IPS DF 6.9 (cell line): ENCODE data around the gene KDM4C.

Experiments used
- DNase-seq: peaks from one replicate; pipeline ENCODE4 v3.0.0-alpha.2; 2013; ENCODE audit warnings: low read depth, low spot score
- H3K27ac ChIP-seq: one replicate; pipeline ENCODE4 v1.5.1; 2013; ENCODE audit warnings: low read length, control low read depth
- H3K27me3 ChIP-seq: 2 replicates; pipeline ENCODE4 v1.6.1; 2013; ENCODE audit warnings: mild to moderate bottlenecking, low read length; ENCODE audit not compliant: control insufficient read depth, insufficient read depth
- H3K36me3 ChIP-seq: 2 replicates; pipeline ENCODE4 v1.6.1; 2013; ENCODE audit warnings: low read length; ENCODE audit not compliant: control insufficient read depth, insufficient read depth
- H3K4me1 ChIP-seq: 2 replicates; pipeline ENCODE4 v1.6.1; 2013; ENCODE audit warnings: low read length; ENCODE audit not compliant: control insufficient read depth, insufficient read depth
- H3K4me3 ChIP-seq: 2 replicates; pipeline ENCODE4 v1.5.1; 2013; ENCODE audit warnings: mild to moderate bottlenecking, low read length
- H3K9me3 ChIP-seq: 2 replicates; pipeline ENCODE4 v1.6.1; 2013; ENCODE audit warnings: low read length, inconsistent platforms; ENCODE audit not compliant: control insufficient read depth, insufficient read depth
- WGBS: extraction: QIAGEN DNeasy Blood & Tissue Kit; methylation state at CpG from one replicate; pipeline ENCODE4 v1.1.7; 2013; ENCODE audit warnings: mixed read lengths, missing lambda C conversion rate; ENCODE audit not compliant: insufficient read length, insufficient coverage; 5-methylcytosine and 5-hydroxymethylcytosine counted together

The KDM4C gene

DNA sequence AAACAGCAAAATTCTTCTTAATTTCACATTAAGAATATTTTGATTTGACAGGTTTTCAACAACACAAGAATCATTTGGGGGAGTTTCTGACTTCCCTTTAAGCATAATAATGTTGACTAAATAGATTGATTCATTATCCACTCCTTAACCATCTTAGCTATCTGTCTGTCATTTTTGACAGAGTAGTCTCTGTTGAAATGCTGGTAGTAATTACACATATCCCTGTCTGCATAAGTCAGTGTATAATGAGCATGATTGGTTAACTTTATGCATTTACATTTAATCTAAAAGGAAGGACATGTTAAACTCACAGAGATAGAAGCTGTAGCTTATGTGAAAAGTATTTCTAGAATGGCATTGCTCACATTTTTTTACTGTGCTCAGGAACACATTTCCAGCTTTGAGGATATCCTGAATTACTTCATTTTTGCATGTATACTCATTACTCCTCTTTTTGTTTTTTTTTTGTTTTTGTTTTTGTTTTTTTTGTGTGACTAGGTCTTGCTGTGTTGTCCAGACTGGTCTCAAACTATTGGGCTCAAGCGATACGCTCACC, 385.9 kb downstream of the KDM4C start:
- Histone ChIP-seq H3K27me3 (no peaks in the 10 kb centered on the region), H3K4me1 (no peaks in the 10 kb centered on the region)

DNA sequence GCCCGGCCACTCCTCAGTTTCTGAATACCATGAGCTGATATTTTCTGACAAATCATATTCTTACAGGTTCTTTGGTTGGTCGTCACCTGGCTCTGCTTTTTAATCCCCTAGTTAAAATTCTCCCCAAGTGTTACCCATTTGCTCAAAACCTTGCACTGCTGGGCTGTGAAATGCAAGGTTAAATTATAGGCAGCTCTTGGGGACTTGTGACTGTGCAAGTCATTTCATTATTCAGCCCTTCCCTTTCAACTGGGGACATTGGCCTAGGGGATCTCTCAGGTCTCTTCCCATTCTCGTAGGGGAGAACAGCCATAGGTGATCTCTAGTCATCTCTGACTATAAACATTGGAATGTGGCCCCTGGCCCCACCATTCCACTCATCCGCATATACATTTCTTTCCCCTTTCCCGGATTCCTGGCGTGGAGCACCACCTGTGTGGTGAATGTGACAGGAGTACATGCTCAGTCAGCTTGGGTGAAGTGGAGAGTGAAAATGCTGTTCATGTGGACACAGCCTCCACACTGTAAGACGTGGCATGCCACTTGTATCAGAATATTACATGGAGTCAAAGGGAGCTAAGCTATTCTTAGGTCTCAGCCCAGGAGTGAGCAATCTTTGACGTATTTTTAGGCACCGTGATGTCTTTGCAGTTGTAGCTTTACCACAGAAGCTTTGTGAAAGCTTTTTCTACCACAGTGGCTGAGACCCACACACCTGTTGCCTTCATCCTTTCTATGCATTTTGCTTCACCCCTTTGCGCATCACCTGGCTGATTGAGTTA, 386.7 kb downstream of the KDM4C start:
- Histone ChIP-seq H3K27ac (no peak overlapping the region), H3K36me3 (peaks cover 2% of the 10 kb centered on the region; the same call in 1 of the 2 replicates), H3K9me3 (no peaks in the 10 kb centered on the region), H3K4me1 (no peaks in the 10 kb centered on the region), H3K4me3 (no peak overlapping the region), H3K27me3 (no peaks in the 10 kb centered on the region)
- no CpG with 5 or more reads among the region's 10 CpGs for WGBS
- DNase-seq: no peak

More for the DNA sequence above, 385.9 kb downstream of the KDM4C start:
- WGBS: no CpG with 5 or more reads among the region's 2 CpGs
- DNase-seq: no peak
- Histone ChIP-seq H3K27ac (no peak overlapping the region), H3K9me3 (no peaks in the 10 kb centered on the region), H3K4me3 (no peak overlapping the region), H3K36me3 (peaks cover 2% of the 10 kb centered on the region; the same call in 1 of the 2 replicates)

DNA sequence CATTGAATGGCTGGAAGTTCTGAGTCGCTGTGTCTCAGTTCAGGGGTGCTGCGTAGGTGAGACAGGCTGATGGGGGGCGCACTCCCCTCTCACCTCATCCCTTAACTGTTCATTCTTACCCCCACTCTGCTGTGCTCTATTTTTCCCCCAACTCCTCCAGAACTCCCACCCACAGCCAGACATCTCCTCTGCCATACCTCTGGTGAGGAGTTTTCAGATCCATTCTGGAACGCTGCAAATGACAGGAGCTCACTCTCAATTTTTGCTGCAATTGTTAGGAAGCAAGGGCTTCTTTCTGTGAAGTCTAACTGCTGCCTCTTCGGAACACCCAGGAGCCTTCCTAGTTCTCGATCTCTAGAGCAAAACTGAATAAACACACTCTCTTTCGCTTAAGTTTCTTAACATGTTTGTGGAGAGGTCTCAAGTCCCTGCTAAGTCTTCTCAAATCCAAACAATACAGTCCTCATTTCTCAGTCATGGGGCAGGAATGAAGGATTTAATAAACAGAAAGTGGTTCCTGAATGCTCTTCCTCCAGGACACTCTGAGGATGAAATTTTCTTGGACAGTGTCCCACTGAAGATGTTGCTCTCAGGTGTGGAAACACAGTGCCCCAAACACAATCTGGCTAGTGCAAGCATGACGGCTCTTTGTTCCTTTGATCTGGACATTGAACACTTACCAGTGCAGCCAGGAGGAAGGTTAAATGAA, 387.7 kb downstream of the KDM4C start:
- no peak overlapping the region for H3K27ac ChIP-seq
- H3K4me1 ChIP-seq: no peaks in the 10 kb centered on the region
- no peak overlapping the region for H3K4me3 ChIP-seq
- peaks cover 2% of the 10 kb centered on the region; the same call in 1 of the 2 replicates for H3K36me3 ChIP-seq
- no peaks in the 10 kb centered on the region for H3K27me3 ChIP-seq
- no peaks in the 10 kb centered on the region for H3K9me3 ChIP-seq
- DNase-seq: no peak
- WGBS: no CpG with 5 or more reads among the region's 8 CpGs

DNA sequence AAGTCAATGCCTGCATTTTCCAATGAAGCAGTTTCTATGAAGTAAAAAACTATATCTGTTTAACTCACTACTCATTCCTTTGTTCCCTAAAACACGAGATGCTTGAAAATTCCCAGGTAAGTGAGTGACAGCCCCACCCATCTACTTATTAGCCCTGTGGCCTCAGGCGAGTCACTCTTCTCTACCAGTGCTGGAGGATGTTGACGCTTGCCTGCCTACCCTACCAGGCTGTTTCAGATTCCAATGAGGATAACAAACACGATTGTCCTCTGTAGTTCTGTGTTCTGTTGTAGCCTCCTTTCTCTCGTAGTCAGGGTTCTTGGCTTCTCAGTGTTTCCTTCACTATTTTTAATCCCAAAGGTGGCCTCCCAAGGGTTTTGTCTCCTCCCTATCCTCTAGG, 388.8 kb downstream of the KDM4C start:
- Histone ChIP-seq H3K4me1 (no peaks in the 10 kb centered on the region), H3K27ac (no peak overlapping the region), H3K36me3 (peaks cover 2% of the 10 kb centered on the region; the same call in 1 of the 2 replicates), H3K27me3 (no peaks in the 10 kb centered on the region), H3K9me3 (no peaks in the 10 kb centered on the region), H3K4me3 (no peak overlapping the region)
- no CpG with 5 or more reads among the region's 5 CpGs for WGBS
- DNase-seq: no peak

DNA sequence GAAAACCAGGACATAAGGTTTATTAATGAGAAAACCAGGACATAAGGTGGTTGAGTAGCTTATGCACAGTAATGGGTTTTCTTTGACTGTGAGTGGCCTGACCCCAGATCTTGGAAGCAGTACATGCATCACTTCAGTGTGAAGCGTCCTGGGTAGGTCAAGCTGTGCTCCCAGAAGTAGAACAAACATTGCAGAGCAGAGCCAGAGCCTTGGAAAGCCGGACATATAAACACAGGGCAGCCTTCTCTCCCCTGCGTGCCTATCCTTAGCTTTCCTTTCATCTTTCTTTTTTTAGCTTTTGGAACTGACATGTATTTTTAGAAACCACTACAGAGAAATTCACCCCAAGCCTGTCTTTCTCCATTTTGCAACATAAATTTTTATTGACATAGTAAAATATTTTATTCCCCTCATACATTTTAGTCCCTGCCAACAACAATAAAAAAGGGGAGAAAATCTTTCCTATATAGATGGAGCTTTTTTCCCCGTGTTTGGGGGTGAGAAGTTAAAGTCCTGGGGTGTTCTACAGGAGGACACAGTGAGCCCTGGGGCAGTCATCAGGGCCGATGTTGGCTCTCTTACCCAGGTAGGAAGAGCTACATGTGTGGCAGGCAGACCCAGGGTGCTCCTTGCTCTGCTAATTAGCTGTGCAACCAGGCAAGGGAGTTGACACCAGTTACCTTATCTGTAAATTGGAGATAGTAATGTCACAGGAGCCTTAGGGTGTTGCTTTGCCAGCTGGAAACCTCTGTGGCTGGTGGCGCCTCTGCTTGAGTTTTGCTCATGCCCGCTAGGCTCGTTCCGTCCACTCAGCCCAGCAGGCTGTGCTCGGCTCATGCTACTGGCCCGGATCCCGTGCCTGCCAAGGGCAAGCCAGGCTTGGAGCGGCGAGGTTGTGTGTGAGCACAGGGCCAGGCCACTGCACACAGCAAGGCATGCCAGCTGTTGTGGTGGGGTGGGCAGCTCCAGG, 389.6 kb downstream of the KDM4C start:
- Histone ChIP-seq H3K4me1 (no peaks in the 10 kb centered on the region), H3K27ac (no peak overlapping the region), H3K9me3 (no peaks in the 10 kb centered on the region), H3K36me3 (peaks cover 2% of the 10 kb centered on the region; the same call in 1 of the 2 replicates), H3K4me3 (no peak overlapping the region), H3K27me3 (no peaks in the 10 kb centered on the region)
- whole genome bisulfite sequencing: no CpG with 5 or more reads among the region's 14 CpGs
- DNase-seq: no peak

DNA sequence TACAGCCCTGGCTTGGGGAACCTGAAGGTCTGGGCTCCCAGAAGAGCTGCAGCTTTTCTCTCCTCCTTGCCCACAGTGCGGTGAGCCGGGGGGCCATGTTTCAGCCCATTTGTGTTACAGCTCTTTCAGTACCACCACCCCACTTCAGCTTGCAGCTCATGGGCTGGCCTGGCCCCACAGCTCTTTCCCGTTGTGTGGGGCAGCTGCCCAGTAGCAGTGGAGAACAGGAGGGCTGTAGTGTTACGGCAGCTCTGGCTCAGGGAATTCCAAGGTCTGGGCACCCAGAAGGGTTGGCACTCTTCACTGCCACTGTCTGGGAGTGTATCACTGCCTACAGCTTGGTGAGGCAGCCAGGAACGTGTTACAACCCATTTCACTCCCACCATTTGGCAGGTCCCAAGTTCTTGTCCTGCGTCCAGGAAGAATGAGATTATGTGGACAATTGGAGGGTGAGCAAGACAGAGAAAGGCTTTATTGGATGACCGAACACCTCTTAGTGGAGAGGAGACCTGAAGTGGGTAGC, 390.5 kb downstream of the KDM4C start:
- no peaks in the 10 kb centered on the region for H3K9me3 ChIP-seq
- no peak overlapping the region for H3K27ac ChIP-seq
- DNase-seq: no peak
- no peaks in the 10 kb centered on the region for H3K4me1 ChIP-seq
- no CpG with 5 or more reads among the region's 7 CpGs for WGBS
- no peaks in the 10 kb centered on the region for H3K27me3 ChIP-seq
- H3K4me3 ChIP-seq: no peak overlapping the region
- H3K36me3 ChIP-seq: peaks cover 2% of the 10 kb centered on the region; the same call in 1 of the 2 replicates

DNA sequence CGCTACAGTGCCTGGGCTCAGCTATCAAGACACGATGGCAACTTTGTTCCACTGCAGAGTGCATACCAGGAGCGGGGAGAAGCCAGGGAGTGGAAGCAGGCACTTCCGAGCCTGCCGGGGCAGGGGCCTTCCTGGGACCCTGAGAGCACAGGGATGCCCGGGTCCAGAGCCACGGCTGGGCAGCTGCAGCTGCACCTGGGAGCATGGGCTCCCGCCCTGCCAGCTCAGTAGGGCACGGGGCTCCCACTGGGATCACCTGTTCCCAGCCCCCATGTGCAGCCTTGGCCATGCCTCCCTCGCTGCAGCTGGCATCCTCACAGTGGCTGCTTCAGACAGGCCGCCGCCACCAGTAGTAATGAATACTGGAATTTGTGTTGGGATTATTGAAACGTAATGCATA, 391.5 kb downstream of the KDM4C start:
- Histone ChIP-seq H3K4me1 (no peaks in the 10 kb centered on the region), H3K4me3 (no peak overlapping the region), H3K9me3 (no peaks in the 10 kb centered on the region), H3K27ac (no peak overlapping the region), H3K27me3 (no peaks in the 10 kb centered on the region), H3K36me3 (peaks cover 2% of the 10 kb centered on the region; the same call in 1 of the 2 replicates)
- WGBS: no CpG with 5 or more reads among the region's 13 CpGs
- no peak for DNase-seq

DNA sequence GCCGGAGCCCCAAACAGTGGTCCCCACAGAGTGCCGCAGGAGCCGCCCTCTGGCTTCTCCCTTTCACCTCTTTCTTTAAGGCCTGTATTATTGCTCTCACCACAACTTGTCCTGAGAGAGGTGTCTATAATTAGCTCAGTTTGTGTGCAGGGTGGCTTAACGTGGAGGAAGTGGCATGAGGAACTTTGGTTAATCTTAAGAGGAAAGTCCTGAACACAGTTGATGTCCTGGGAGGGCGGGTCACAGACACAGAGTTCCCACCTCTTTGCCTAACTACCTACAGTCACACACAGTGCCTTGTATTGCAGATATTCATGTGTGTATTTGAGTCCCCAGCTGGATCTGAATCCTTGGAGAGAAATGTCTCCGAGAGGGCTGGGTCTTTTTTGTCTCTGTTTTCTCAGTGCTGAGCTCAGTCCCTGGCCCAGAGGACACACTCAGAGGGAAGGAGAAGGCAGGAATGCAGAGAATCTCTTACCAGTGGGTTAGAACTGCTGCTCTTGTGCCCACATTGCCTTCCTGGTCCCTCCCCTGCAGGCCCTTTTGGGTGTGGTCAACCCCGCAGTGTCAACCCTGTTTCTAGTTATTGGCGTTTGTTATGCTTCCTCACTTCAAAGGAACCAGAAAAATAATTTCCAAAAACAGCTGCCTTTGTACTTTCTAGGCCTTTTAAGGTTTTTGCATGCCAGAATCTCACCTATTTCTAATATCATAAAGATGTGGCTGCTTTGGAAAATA, 392.5 kb downstream of the KDM4C start:
- DNase-seq: no peak
- no peak overlapping the region for H3K27ac ChIP-seq

DNA sequence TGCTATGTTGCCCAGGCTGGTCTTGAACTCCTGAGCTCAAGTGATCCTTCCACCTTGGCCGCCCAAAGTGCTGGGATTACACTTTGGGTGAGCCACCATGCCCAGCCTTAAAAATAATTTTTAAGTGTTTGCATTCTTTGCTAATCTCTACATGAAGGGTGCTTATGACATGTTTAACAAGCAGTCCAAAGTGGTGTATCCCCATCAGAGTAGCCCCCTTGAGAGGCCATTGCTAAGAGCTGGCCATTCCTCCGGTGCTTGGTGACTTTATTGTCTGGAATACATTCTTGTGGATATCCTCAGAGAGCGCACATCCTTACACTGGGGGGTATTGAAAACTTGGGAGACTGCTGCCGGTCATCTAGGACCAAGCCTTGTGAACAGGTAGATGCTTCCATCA, 395.4 kb downstream of the KDM4C start:
- Histone ChIP-seq H3K9me3 (no peaks in the 10 kb centered on the region), H3K4me1 (no peaks in the 10 kb centered on the region), H3K4me3 (no peak overlapping the region), H3K27ac (no peak overlapping the region), H3K36me3 (no peaks in the 10 kb centered on the region; the same call in 1 of the 2 replicates), H3K27me3 (no peaks in the 10 kb centered on the region)
- no CpG with 5 or more reads among the region's 4 CpGs for WGBS
- DNase-seq: no peak

More for the DNA sequence above, 392.5 kb downstream of the KDM4C start:
- Histone ChIP-seq H3K4me3 (no peak overlapping the region), H3K4me1 (no peaks in the 10 kb centered on the region), H3K27me3 (no peaks in the 10 kb centered on the region), H3K9me3 (no peaks in the 10 kb centered on the region), H3K36me3 (peaks cover 2% of the 10 kb centered on the region; the same call in 1 of the 2 replicates)
- no CpG with 5 or more reads among the region's 8 CpGs for WGBS
